Suprapubic skin (tissue), 4 donors: ENCODE measurements around the gene GRK5. TPM values are rescaled to one million over a fixed set of nuclear protein-coding genes. Genes with fewer than 3 reads are reported as not detected.

Source experiments
- DNase-seq, 2 donors: peaks; one replicate each; pipeline ENCODE4 v3.0.0-alpha.2; 2019; ENCODE audit warnings: low spot score in 2 of 2
- H3K27ac ChIP-seq: fragments of 200-600 bp; sonication (generic); one replicate; pipeline ENCODE4 v1.5.1; 2019
- H3K27me3 ChIP-seq: fragments of 200-600 bp; sonication (generic); one replicate; pipeline ENCODE4 v1.5.1; 2019
- H3K36me3 ChIP-seq: fragments of 200-600 bp; sonication (generic); one replicate; pipeline ENCODE4 v1.5.1; 2019
- H3K4me1 ChIP-seq: fragments of 200-600 bp; sonication (generic); one replicate; pipeline ENCODE4 v1.5.1; 2019
- H3K4me3 ChIP-seq: fragments of 200-600 bp; sonication (generic); one replicate; pipeline ENCODE4 v1.5.1; 2019; ENCODE audit warnings: mild to moderate bottlenecking
- H3K9me3 ChIP-seq: fragments of 200-600 bp; sonication (generic); one replicate; pipeline ENCODE4 v1.5.1; 2019
- CTCF ChIP-seq, 2 donors: fragments of 200-600 bp in 1 of 2; fragments of 450-650 bp in 1 of 2; sonication (generic) in 1 of 2; IDR thresholded peaks; one replicate each; pipeline ENCODE4 v1.5.1; 2016 to 2019; ENCODE audit warnings: antibody characterized with exemption in 2 of 2, mild to moderate bottlenecking in 1 of 2, moderate library complexity in 1 of 2
- EP300 ChIP-seq: sonication (generic); formaldehyde crosslinking; IDR thresholded peaks from one replicate; pipeline ENCODE4 v1.6.1; 2017; ENCODE audit warnings: antibody characterized with exemption
- POLR2A ChIP-seq, 2 donors: fragments of 450-650 bp; IDR thresholded peaks; one replicate each; pipeline ENCODE4 v1.6.1; 2017; ENCODE audit warnings: antibody characterized with exemption in 2 of 2, mild to moderate bottlenecking in 2 of 2, moderate library complexity in 2 of 2
- POLR2AphosphoS5 ChIP-seq, 3 donors: sonication (generic); formaldehyde crosslinking; IDR thresholded peaks; one replicate each; pipeline ENCODE4 v1.6.1; 2017; ENCODE audit warnings: antibody characterized with exemption in 3 of 3
- WGBS: methylation state at CpG from one replicate; pipeline ENCODE4 v1.1.5; 2018; 5-methylcytosine and 5-hydroxymethylcytosine counted together
- total RNA-seq, 4 donors: library from RNA; depleted of rRNA; stranded (reverse); fragments of >200 nt; gene quantifications; one replicate each; pipeline ENCODE4 v1.1.0, GENCODE V29; 2016

Gene GRK5
- total RNA-seq, 4 donors from 2014 or later = 4.8 to 9.0 (median 6.7) TPM

GRCh38 chr10:119448628-119449584 lies 241.5 kb downstream of the GRK5 start:
- WGBS = 90% methylated on average over 19 of the region's 26 CpGs
- Histone ChIP-seq H3K9me3 (no peaks in the 10 kb centered on the region), H3K27ac (no peak overlapping the region), H3K36me3 (peaks cover 22% of the 10 kb centered on the region), H3K4me1 (peaks cover 28% of the 10 kb centered on the region), H3K4me3 (no peak overlapping the region), H3K27me3 (no peaks in the 10 kb centered on the region)
- TF ChIP-seq EP300 (no peak), POLR2AphosphoS5 (IDR thresholded peaks at IDR 0.05) (no peak), CTCF (IDR thresholded peaks at IDR 0.05) (no peak), POLR2A (IDR thresholded peaks at IDR 0.05) (no peak)
- DNase-seq = no peak

- Histone ChIP-seq H3K27ac (peak overlapping the region; percentile 48), H3K36me3 (peaks cover 22% of the 10 kb centered on the region), H3K4me1 (peaks cover 28% of the 10 kb centered on the region), H3K9me3 (no peaks in the 10 kb centered on the region), H3K4me3 (no peak overlapping the region), H3K27me3 (no peaks in the 10 kb centered on the region)
- WGBS = 40% methylated on average over 14 of the region's 16 CpGs
- no peak for TF ChIP-seq CTCF (IDR thresholded peaks at IDR 0.05)
- peak in 1 of 3 donors; percentile 18 for TF ChIP-seq POLR2AphosphoS5 (IDR thresholded peaks at IDR 0.05)
- TF ChIP-seq POLR2A (IDR thresholded peaks at IDR 0.05) = no peak
- peak in 1 of 2 donors; percentile 83 for DNase-seq
Observed at GRCh38 chr10:119449760-119450461, 242.5 kb downstream of the GRK5 start.

GRCh38 chr10:119450606-119451299 lies 243.4 kb downstream of the GRK5 start:
- WGBS = 80% methylated on average over 16 of the region's 16 CpGs
- DNase-seq = no peak
- TF ChIP-seq EP300 (no peak), POLR2A (IDR thresholded peaks at IDR 0.05) (no peak), CTCF (IDR thresholded peaks at IDR 0.05) (no peak), POLR2AphosphoS5 (IDR thresholded peaks at IDR 0.05) (no peak)
- H3K4me3 ChIP-seq = no peak overlapping the region
- no peaks in the 10 kb centered on the region for H3K27me3 ChIP-seq
- peaks cover 23% of the 10 kb centered on the region for H3K4me1 ChIP-seq
- H3K27ac ChIP-seq = peak overlapping the region; percentile 48
- peaks cover 24% of the 10 kb centered on the region for H3K36me3 ChIP-seq
- no peaks in the 10 kb centered on the region for H3K9me3 ChIP-seq

GRCh38 chr10:119451300-119451896 lies 244.0 kb downstream of the GRK5 start:
- TF ChIP-seq CTCF (IDR thresholded peaks at IDR 0.05) = no peak
- no peak for TF ChIP-seq EP300
- TF ChIP-seq POLR2AphosphoS5 (IDR thresholded peaks at IDR 0.05) = no peak
- DNase-seq = no peak
- Histone ChIP-seq H3K9me3 (no peaks in the 10 kb centered on the region), H3K27ac (no peak overlapping the region), H3K27me3 (no peaks in the 10 kb centered on the region), H3K4me1 (peaks cover 23% of the 10 kb centered on the region), H3K4me3 (no peak overlapping the region), H3K36me3 (peaks cover 30% of the 10 kb centered on the region)
- 97% methylated on average over 7 of the region's 16 CpGs for WGBS
